B cell (primary cell): ENCODE results near the gene MSH3. TPM values are rescaled to one million over a fixed set of nuclear protein-coding genes. Genes with fewer than 3 reads are reported as not detected.

Experiments used
- ATAC-seq: fragments of 200-7000 bp; cut with Tn5 transposase; one replicate; pipeline ENCODE4 v1.10.0; 2021; ENCODE audit warnings: low read depth, mild to moderate bottlenecking, moderate number of reproducible peaks, moderate library complexity
- CTCF ChIA-PET: fragments of 350-600 bp; sonication (Branson Sonifier 250); formaldehyde crosslinking; loops from one replicate; lab custom pipeline; 2021; ENCODE audit warnings: antibody characterized with exemption, inconsistent platforms; lab: Charles Lee
- POLR2A ChIA-PET: fragments of 350-600 bp; sonication (Branson Sonifier 250); formaldehyde crosslinking; loops from one replicate; lab custom pipeline; 2021; ENCODE audit warnings: antibody characterized with exemption; lab: Charles Lee
- DNase-seq: peaks from one replicate; pipeline ENCODE4 v3.0.0; 2013
- H2AFZ ChIP-seq: 2 replicates; pipeline ENCODE4 v1.6.1; 2012; ENCODE audit warnings: mild to moderate bottlenecking, low read depth, low read length; ENCODE audit not compliant: insufficient read depth, poor library complexity, severe bottlenecking
- H3K27ac ChIP-seq, 2 donors: 1 replicate in 1 of 2; 2 replicates in 1 of 2; pipeline ENCODE4 v1.5.1; 2012 to 2013; ENCODE audit warnings: low read length in 2 of 2, mild to moderate bottlenecking in 2 of 2, moderate library complexity in 1 of 2
- H3K27me3 ChIP-seq, 4 experiments: fragments of 200-600 bp in 1 of 4; sonication (generic) in 1 of 4; replicated peaks in 1 of 4; 1 replicate in 2 of 4; 2 replicates in 2 of 4; pipeline versions ENCODE4 v1.6.1 to v1.7.0; 2013 to 2016; ENCODE audit warnings: low read length in 3 of 4, mild to moderate bottlenecking in 2 of 4, mixed read lengths in 1 of 4, moderate library complexity in 1 of 4; ENCODE audit not compliant: insufficient read depth in 4 of 4, control insufficient read depth in 3 of 4; ENCODE audit errors: control extremely low read depth in 1 of 4
- H3K36me3 ChIP-seq, 2 experiments: replicated peaks in 1 of 2; 1 replicate in 1 of 2; 2 replicates in 1 of 2; pipeline versions ENCODE4 v1.6.1 to v1.7.1; 2013; ENCODE audit warnings: low read length in 1 of 2; ENCODE audit not compliant: insufficient read depth in 2 of 2, control insufficient read depth in 1 of 2; ENCODE audit errors: control extremely low read depth in 1 of 2, extremely low read depth in 1 of 2
- H3K4me1 ChIP-seq, 2 donors: fragments of 200-600 bp in 1 of 2; sonication (generic) in 1 of 2; 1 replicate in 1 of 2; 2 replicates in 1 of 2; pipeline versions ENCODE4 v1.5.1 to v1.6.1; 2013 to 2017; ENCODE audit warnings: low read length in 2 of 2; ENCODE audit not compliant: control insufficient read depth in 2 of 2, insufficient read depth in 2 of 2
- H3K4me2 ChIP-seq: replicated peaks from 2 replicates; pipeline ENCODE3; 2012; ENCODE audit warnings: mild to moderate bottlenecking, low read depth, low read length; ENCODE audit not compliant: poor library complexity, severe bottlenecking
- H3K4me3 ChIP-seq, 5 experiments: fragments of 200-600 bp in 1 of 5; sonication (generic) in 1 of 5; 1 replicate in 3 of 5; 2 replicates in 2 of 5; pipeline versions ENCODE4 v1.5.1 to v1.7.0; 2011 to 2016; ENCODE audit warnings: low read length in 4 of 5, mild to moderate bottlenecking in 4 of 5, low read depth in 2 of 5, control low read depth in 1 of 5, moderate library complexity in 1 of 5; ENCODE audit not compliant: insufficient read depth in 1 of 5; ENCODE audit errors: control extremely low read depth in 1 of 5, extremely low read depth in 1 of 5
- H3K79me2 ChIP-seq: fragments of 200-600 bp; sonication (generic); one replicate; pipeline ENCODE4 v1.6.0; 2016; ENCODE audit warnings: low read length; ENCODE audit not compliant: control insufficient read depth, insufficient read depth
- H3K9ac ChIP-seq: fragments of 200-600 bp; sonication (generic); 2 replicates; pipeline ENCODE4 v1.6.1; 2017; ENCODE audit warnings: mild to moderate bottlenecking, low read length, moderate library complexity
- H3K9me3 ChIP-seq, 3 donors: one replicate each; pipeline versions ENCODE4 v1.6.1 to v1.7.1; 2013; ENCODE audit warnings: low read length in 2 of 3; ENCODE audit not compliant: control insufficient read depth in 2 of 3, insufficient read depth in 1 of 3; ENCODE audit errors: control extremely low read depth in 1 of 3
- H4K20me1 ChIP-seq: 2 replicates; pipeline ENCODE4 v1.6.0; 2012; ENCODE audit warnings: mild to moderate bottlenecking, low read length; ENCODE audit not compliant: insufficient read depth, control insufficient read depth, poor library complexity, severe bottlenecking
- H3K27ac Mint-ChIP-seq: one replicate; pipeline ENCODE4 v1.8.0; 2021; ENCODE audit warnings: mixed read lengths
- H3K27me3 Mint-ChIP-seq: one replicate; pipeline ENCODE4 v1.8.0; 2021; ENCODE audit warnings: mixed read lengths
- H3K4me1 Mint-ChIP-seq: one replicate; pipeline ENCODE4 v1.8.0; 2021; ENCODE audit warnings: mixed read lengths
- H3K4me3 Mint-ChIP-seq: one replicate; pipeline ENCODE4 v1.8.0; 2021; ENCODE audit warnings: mixed read lengths
- H3K9me3 Mint-ChIP-seq: one replicate; pipeline ENCODE4 v1.8.0; 2022; ENCODE audit warnings: mixed read lengths; ENCODE audit not compliant: insufficient read depth
- EZH2 ChIP-seq: IDR thresholded peaks from 2 replicates; pipeline ENCODE4 v1.6.1; 2012; ENCODE audit warnings: borderline replicate concordance, low read depth, mild to moderate bottlenecking, moderate library complexity, low read length; ENCODE audit not compliant: insufficient read depth, poor library complexity, severe bottlenecking
- WGBS: methylation state at CpG from one replicate; pipeline ENCODE4 v1.1.5; 2013; ENCODE audit warnings: missing lambda C conversion rate; ENCODE audit not compliant: insufficient coverage; 5-methylcytosine and 5-hydroxymethylcytosine counted together
- intact Hi-C: fragments of 100-400 bp; cut with micrococcal nuclease; formaldehyde crosslinking; loops from one replicate; pipeline ENCODE4 v1.10.0; 2022
- polyA plus RNA-seq: library from polyadenylated mRNA; depleted of rRNA; stranded (reverse); fragments of >200 nt; gene quantifications from 2 replicates; pipeline ENCODE4 v1.2.3, GENCODE V29; 2012
- total RNA-seq, 2 donors: library from RNA; stranded (reverse); fragments of 120-200 nt in 1 of 2; gene quantifications; 1 replicate in 1 of 2; 2 replicates in 1 of 2; pipeline versions ENCODE4 v1.2.3 to v1.2.4, GENCODE V29; 2013 to 2022
- TF ChIP-seq, protein P1 (sequence below): fragments of 200-600 bp; IDR thresholded peaks from one replicate; pipeline ENCODE4 v1.8.0; 2022; ENCODE audit warnings: antibody characterized with exemption, mild to moderate bottlenecking

Gene MSH3
- total and polyA plus RNA-seq, 2 donors (not counting 1 experiment from before 2014, with no cell fraction given): 3.5 to 26.3 TPM

DNA sequence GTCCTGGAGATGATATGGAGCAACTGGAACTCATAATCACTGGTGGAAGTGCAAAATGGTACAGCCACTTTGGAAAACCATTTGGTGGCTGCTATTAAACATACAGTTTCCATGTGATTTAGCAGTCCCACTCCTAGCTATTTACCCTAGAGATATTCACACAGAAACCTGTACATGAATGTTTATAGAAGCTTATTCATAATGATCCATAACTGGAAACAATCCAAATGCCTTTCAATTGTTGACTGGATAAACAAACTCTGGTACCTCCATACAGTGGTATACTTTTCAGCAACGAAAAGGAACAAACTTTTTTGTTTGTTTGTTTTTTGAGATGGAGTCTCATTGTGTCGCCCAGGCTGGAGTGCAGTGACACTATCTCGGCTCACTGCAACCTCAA, 258.0 kb downstream of the MSH3 start:
- Histone ChIP-seq H3K79me2 (no peaks in the 10 kb centered on the region), H3K9me3 (peaks cover 0 to 2% (median 0%) of the 10 kb centered on the region in 3 donors), H3K9ac (no peak overlapping the region), H3K27ac (no peak overlapping the region), H3K4me3 (no peak overlapping the region), H4K20me1 (no peaks in the 10 kb centered on the region), H3K4me1 (no peaks in the 10 kb centered on the region), H3K36me3 (no peaks in the 10 kb centered on the region), H3K27me3 (no peaks in the 10 kb centered on the region), H2AFZ (no peak overlapping the region), H3K4me2 (no peak overlapping the region)
- no peak overlapping the region for H3K4me3 Mint-ChIP-seq
- ATAC-seq (no peak), DNase-seq (no peak)
- ChIA-PET POLR2A (no interaction called here), CTCF (no interaction called here)
- H3K4me1 Mint-ChIP-seq: no peaks in the 10 kb centered on the region
- intact Hi-C loops: no loop called here
- H3K9me3 Mint-ChIP-seq: peaks cover 4% of the 10 kb centered on the region
- no peak overlapping the region for H3K27ac Mint-ChIP-seq
- 100% methylated on average over 2 of the region's 3 CpGs for WGBS
- no peak for TF ChIP-seq EZH2
- TF ChIP-seq, protein P1, sequence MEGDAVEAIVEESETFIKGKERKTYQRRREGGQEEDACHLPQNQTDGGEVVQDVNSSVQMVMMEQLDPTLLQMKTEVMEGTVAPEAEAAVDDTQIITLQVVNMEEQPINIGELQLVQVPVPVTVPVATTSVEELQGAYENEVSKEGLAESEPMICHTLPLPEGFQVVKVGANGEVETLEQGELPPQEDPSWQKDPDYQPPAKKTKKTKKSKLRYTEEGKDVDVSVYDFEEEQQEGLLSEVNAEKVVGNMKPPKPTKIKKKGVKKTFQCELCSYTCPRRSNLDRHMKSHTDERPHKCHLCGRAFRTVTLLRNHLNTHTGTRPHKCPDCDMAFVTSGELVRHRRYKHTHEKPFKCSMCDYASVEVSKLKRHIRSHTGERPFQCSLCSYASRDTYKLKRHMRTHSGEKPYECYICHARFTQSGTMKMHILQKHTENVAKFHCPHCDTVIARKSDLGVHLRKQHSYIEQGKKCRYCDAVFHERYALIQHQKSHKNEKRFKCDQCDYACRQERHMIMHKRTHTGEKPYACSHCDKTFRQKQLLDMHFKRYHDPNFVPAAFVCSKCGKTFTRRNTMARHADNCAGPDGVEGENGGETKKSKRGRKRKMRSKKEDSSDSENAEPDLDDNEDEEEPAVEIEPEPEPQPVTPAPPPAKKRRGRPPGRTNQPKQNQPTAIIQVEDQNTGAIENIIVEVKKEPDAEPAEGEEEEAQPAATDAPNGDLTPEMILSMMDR: no peak
- H3K27me3 Mint-ChIP-seq: no peaks in the 10 kb centered on the region

DNA sequence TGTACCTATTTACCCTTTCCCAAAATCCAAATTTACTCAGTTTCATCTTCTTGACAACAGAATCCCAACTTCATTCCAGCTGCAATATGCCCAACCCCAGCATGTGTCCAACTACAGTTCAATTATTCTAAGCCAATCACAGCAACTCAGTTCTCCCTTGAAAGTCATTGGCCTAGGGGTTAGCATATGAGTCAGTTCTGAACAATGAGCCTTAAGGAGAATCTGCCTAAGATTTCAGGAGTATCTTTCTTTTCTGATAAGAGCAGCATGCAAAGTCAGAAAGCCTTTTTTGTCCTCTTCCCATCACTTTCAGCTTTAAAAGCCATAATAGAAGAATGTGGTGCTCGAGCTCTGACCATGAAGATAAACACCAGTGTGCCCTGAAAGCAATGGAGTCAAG, 261.3 kb downstream of the MSH3 start:
- H3K4me1 Mint-ChIP-seq: no peaks in the 10 kb centered on the region
- ChIA-PET CTCF (no interaction called here), POLR2A (no interaction called here)
- H3K27me3 Mint-ChIP-seq: no peaks in the 10 kb centered on the region
- no peak overlapping the region for H3K4me3 ChIP-seq
- no peak overlapping the region for H3K9ac ChIP-seq
- H3K4me3 Mint-ChIP-seq: no peak overlapping the region
- WGBS: no CpG with 5 or more reads among the region's 1 CpG
- intact Hi-C loops: no loop called here
- no peaks in the 10 kb centered on the region for H3K4me1 ChIP-seq
- no peak overlapping the region for H2AFZ ChIP-seq
- no peaks in the 10 kb centered on the region for H3K36me3 ChIP-seq
- no peak overlapping the region for H3K27ac Mint-ChIP-seq
- no peak overlapping the region for H3K27ac ChIP-seq
- no peaks in the 10 kb centered on the region for H3K27me3 ChIP-seq
- peaks cover 0 to 2% (median 0%) of the 10 kb centered on the region in 3 donors for H3K9me3 ChIP-seq
- no peak overlapping the region for H3K4me2 ChIP-seq
- no peaks in the 10 kb centered on the region for H4K20me1 ChIP-seq
- peaks cover 4% of the 10 kb centered on the region for H3K9me3 Mint-ChIP-seq
- TF ChIP-seq, protein P1: no peak
- TF ChIP-seq EZH2: no peak
- DNase-seq: no peak
- H3K79me2 ChIP-seq: no peaks in the 10 kb centered on the region
- no peak for ATAC-seq
